Lung (tissue), 12 donors: Measurements from ENCODE around the gene VPS13D. TPM values are rescaled to one million over a fixed set of nuclear protein-coding genes. Genes with fewer than 3 reads are reported as not detected.

ENCODE experiments used
- ATAC-seq: fragments of 200-7000 bp; cut with Tn5 transposase; one replicate; pipeline ENCODE4 v1.9.1; 2020; ENCODE audit warnings: moderate number of reproducible peaks; ENCODE audit not compliant: insufficient read depth, low FRiP score
- DNase-seq, 3 donors: peaks; one replicate each; pipeline ENCODE4 v3.0.0-alpha.2; 2013 to 2017
- H3K27ac ChIP-seq, 2 donors: one replicate each; pipeline ENCODE4 v1.5.1; 2013; ENCODE audit warnings: mild to moderate bottlenecking in 2 of 2, moderate library complexity in 2 of 2, control low read depth in 1 of 2, inconsistent platforms in 1 of 2, low read depth in 1 of 2, low read length in 1 of 2
- H3K27me3 ChIP-seq, 3 donors: one replicate each; pipeline ENCODE4 v1.5.1; 2013; ENCODE audit warnings: low read length in 2 of 3; ENCODE audit not compliant: control insufficient read depth in 3 of 3, insufficient read depth in 3 of 3
- H3K36me3 ChIP-seq, 4 donors: one replicate each; pipeline ENCODE4 v1.5.1; 2013; ENCODE audit warnings: low read length in 4 of 4, mild to moderate bottlenecking in 1 of 4, moderate library complexity in 1 of 4; ENCODE audit not compliant: control insufficient read depth in 4 of 4, insufficient read depth in 4 of 4
- H3K4me1 ChIP-seq, 5 donors: one replicate each; pipeline ENCODE4 v1.5.1; 2013; ENCODE audit warnings: low read length in 5 of 5, mild to moderate bottlenecking in 2 of 5, moderate library complexity in 1 of 5; ENCODE audit not compliant: control insufficient read depth in 5 of 5, insufficient read depth in 5 of 5
- H3K4me3 ChIP-seq: one replicate; pipeline ENCODE4 v1.5.1; 2013; ENCODE audit warnings: mild to moderate bottlenecking, control low read depth, moderate library complexity
- H3K9ac ChIP-seq, 2 donors: one replicate each; pipeline ENCODE4 v1.5.1; 2013; ENCODE audit warnings: low read length in 2 of 2, control low read depth in 1 of 2; ENCODE audit not compliant: insufficient read depth in 1 of 2
- H3K9me3 ChIP-seq, 4 donors: one replicate each; pipeline ENCODE4 v1.5.1; 2013; ENCODE audit warnings: low read length in 3 of 4, mild to moderate bottlenecking in 1 of 4, moderate library complexity in 1 of 4; ENCODE audit not compliant: control insufficient read depth in 4 of 4, insufficient read depth in 3 of 4
- CTCF ChIP-seq: IDR thresholded peaks from 2 replicates; pipeline ENCODE4 v1.5.1; 2012; ENCODE audit warnings: mild to moderate bottlenecking; ENCODE audit errors: control extremely low read depth, extremely low read depth
- WGBS, 2 donors: extraction: QIAGEN DNeasy Blood & Tissue Kit; methylation state at CpG; one replicate each; pipeline ENCODE4 v1.1.7; 2013; 5-methylcytosine and 5-hydroxymethylcytosine counted together
- polyA plus RNA-seq, 2 donors: library from polyadenylated mRNA; stranded (reverse); fragments of 200-250 nt; gene quantifications; one replicate each; pipeline ENCODE4 v1.2.1, GENCODE V29; 2013
- total RNA-seq, 2 donors: library from RNA; depleted of rRNA in 1 of 2; stranded (reverse); fragments of >200 nt in 1 of 2; gene quantifications; one replicate each; pipeline ENCODE4 v1.2.1, GENCODE V29; 2014 to 2021
- donor health status: control.
- donor health status: control.
- donor health status: Bipolar disorder and iron deficiency.
- donor health status: healthy.
- donor health status: DM: yes; HTN: yes; CAD: no.

Gene VPS13D
- total and polyA plus RNA-seq, 4 donors: 18.4 to 76.0 (median 37.5) TPM

GRCh38 chr1:12456979-12457378, 227.1 kb downstream of the VPS13D start:
- no peak for DNase-seq
- Histone ChIP-seq H3K27me3 (no peaks in the 10 kb centered on the region), H3K4me1 (peaks cover 25 to 67% (median 43%) of the 10 kb centered on the region in 5 donors), H3K36me3 (peaks cover 0 to 3% (median 2%) of the 10 kb centered on the region in 4 donors), H3K27ac (no peak overlapping the region), H3K9me3 (no peaks in the 10 kb centered on the region), H3K9ac (no peak overlapping the region), H3K4me3 (no peak overlapping the region)
- WGBS, 2 donors: 63 to 87% methylated on average over 1 of the region's 1 CpG
- ATAC-seq: no peak
- TF ChIP-seq CTCF: no peak

GRCh38 chr1:12457771-12458170, 227.9 kb downstream of the VPS13D start:
- H3K4me1 ChIP-seq: peaks cover 28 to 75% (median 50%) of the 10 kb centered on the region in 5 donors
- H3K9ac ChIP-seq: no peak overlapping the region
- H3K27me3 ChIP-seq: no peaks in the 10 kb centered on the region
- WGBS, 2 donors: 75 to 94% methylated on average over 4 of the region's 4 CpGs
- H3K36me3 ChIP-seq: peaks cover 0 to 5% (median 2%) of the 10 kb centered on the region in 4 donors
- no peak for TF ChIP-seq CTCF
- H3K27ac ChIP-seq: no peak overlapping the region
- H3K9me3 ChIP-seq: no peaks in the 10 kb centered on the region
- DNase-seq: peak in 2 of 3 donors; percentile 38 to 73
- ATAC-seq: no peak
- no peak overlapping the region for H3K4me3 ChIP-seq

- WGBS, 2 donors: 47 to 48% methylated on average over 1 of the region's 1 CpG
- Histone ChIP-seq H3K27ac (peak overlapping the region in 1 of 2 donors; percentile 10), H3K9ac (no peak overlapping the region), H3K4me3 (no peak overlapping the region), H3K4me1 (peaks cover 31 to 73% (median 54%) of the 10 kb centered on the region in 5 donors), H3K27me3 (no peaks in the 10 kb centered on the region), H3K36me3 (peaks cover 0 to 8% (median 2%) of the 10 kb centered on the region in 4 donors), H3K9me3 (no peaks in the 10 kb centered on the region)
- TF ChIP-seq CTCF: no peak
- ATAC-seq (no peak), DNase-seq (no peak)
Measured at GRCh38 chr1:12458571-12458970, 228.7 kb downstream of the VPS13D start.

- H3K4me1 ChIP-seq: peaks cover 31 to 73% (median 47%) of the 10 kb centered on the region in 5 donors
- H3K4me3 ChIP-seq: no peak overlapping the region
- no peaks in the 10 kb centered on the region for H3K9me3 ChIP-seq
- peaks cover 0 to 8% (median 2%) of the 10 kb centered on the region in 4 donors for H3K36me3 ChIP-seq
- 88 to 92% methylated on average over 6 of the region's 6 CpGs for WGBS, 2 donors
- no peaks in the 10 kb centered on the region for H3K27me3 ChIP-seq
- ATAC-seq: no peak
- no peak for TF ChIP-seq CTCF
- no peak overlapping the region for H3K9ac ChIP-seq
- H3K27ac ChIP-seq: peak overlapping the region in 1 of 2 donors; percentile 51
- no peak for DNase-seq
Measured at GRCh38 chr1:12460121-12460520, 230.3 kb downstream of the VPS13D start.
